Left hindlimb (tissue), 1 donor: Measurements from ENCODE around the gene MINDY4.

Experiments
- DNase-seq: peaks from one replicate; pipeline ENCODE4 v3.0.0-alpha.2; 2018

MINDY4 gene

GRCh38 chr7:30934732-30935568 is 163.7 kb downstream of the MINDY4 start:
- no peak for DNase-seq

- no peak for DNase-seq
These were observed 164.3 kb downstream of the MINDY4 start for GRCh38 chr7:30935569-30935877.

GRCh38 chr7:30936650-30937245 is 165.5 kb downstream of the MINDY4 start:
- DNase-seq: no peak

GRCh38 chr7:30937416-30937815 is 166.2 kb downstream of the MINDY4 start:
- no peak for DNase-seq

GRCh38 chr7:30938435-30939316 is 167.5 kb downstream of the MINDY4 start:
- DNase-seq: peak; percentile 79

GRCh38 chr7:30941582-30942323 is 170.5 kb downstream of the MINDY4 start:
- no peak for DNase-seq
